ENCODE data around the gene REXO5. TPM values are rescaled to one million over a fixed set of nuclear protein-coding genes. Genes with fewer than 3 reads are reported as not detected.
A peak's percentile ranks its signal among the peaks of the same experiment; 100 is the strongest.

Gene REXO5
- total and polyA plus RNA-seq, 2 of the 13 experiments (the other 11 are each of a cell fraction or from before 2014, with no cell fraction given) = 5.9 to 13.1 TPM

- TF ChIP-seq ZBTB7A (CRISPR knock-in tag; IDR thresholded peaks at IDR 0.05) (no peak), ZNF883 (CRISPR knock-in tag; IDR thresholded peaks at IDR 0.05; ENCODE audit: not compliant biosample characterization) (peak; percentile 83), ZNF709 (CRISPR knock-in tag; IDR thresholded peaks at IDR 0.05) (no peak), ZNF788 (CRISPR knock-in tag; IDR thresholded peaks at IDR 0.05; ENCODE audit: borderline replicate concordance) (peak; percentile 71; the same call in 1 of the 2 replicates), ZNF879 (CRISPR knock-in tag; IDR thresholded peaks at IDR 0.05) (no peak), ZNF207 (IDR thresholded peaks at IDR 0.05; ENCODE audit: borderline replicate concordance) (peak; percentile 13; the same call in 1 of the 2 replicates), ZNF142 (CRISPR knock-in tag; IDR thresholded peaks at IDR 0.05) (no peak), ZNF724P (CRISPR knock-in tag; IDR thresholded peaks at IDR 0.05; ENCODE audit: borderline replicate concordance) (peak; percentile 49; the same call in 1 of the 2 replicates), CERS6 (CRISPR knock-in tag; IDR thresholded peaks at IDR 0.05) (no peak), ZNF468 (CRISPR knock-in tag; IDR thresholded peaks at IDR 0.05) (0 out of 2 replicates have a peak, but pooled peaks have one; percentile 48), ZNF263 (CRISPR knock-in tag; IDR thresholded peaks at IDR 0.05) (no peak), ZNF143 (CRISPR knock-in tag; IDR thresholded peaks at IDR 0.05) (no peak), ZNF501 (CRISPR knock-in tag; IDR thresholded peaks at IDR 0.05) (peak; percentile 16; the same call in 1 of the 2 replicates), NCOA2 (CRISPR knock-in tag; IDR thresholded peaks at IDR 0.05) (no peak), ZNF10 (CRISPR knock-in tag; IDR thresholded peaks at IDR 0.05; ENCODE audit: borderline replicate concordance, low read depth) (no peak), NR2F6 (IDR thresholded peaks at IDR 0.05) (no peak), NR2F6 (CRISPR knock-in tag; IDR thresholded peaks at IDR 0.05) (no peak), SAFB2 (CRISPR knock-in tag; IDR thresholded peaks at IDR 0.05; ENCODE audit: borderline replicate concordance, low read depth) (no peak), SRY (CRISPR knock-in tag; IDR thresholded peaks at IDR 0.05) (no peak; the same call in 1 of the 2 replicates), ZNF44 (CRISPR knock-in tag; IDR thresholded peaks at IDR 0.05) (no peak)
- TF ChIP-seq, protein P1, sequence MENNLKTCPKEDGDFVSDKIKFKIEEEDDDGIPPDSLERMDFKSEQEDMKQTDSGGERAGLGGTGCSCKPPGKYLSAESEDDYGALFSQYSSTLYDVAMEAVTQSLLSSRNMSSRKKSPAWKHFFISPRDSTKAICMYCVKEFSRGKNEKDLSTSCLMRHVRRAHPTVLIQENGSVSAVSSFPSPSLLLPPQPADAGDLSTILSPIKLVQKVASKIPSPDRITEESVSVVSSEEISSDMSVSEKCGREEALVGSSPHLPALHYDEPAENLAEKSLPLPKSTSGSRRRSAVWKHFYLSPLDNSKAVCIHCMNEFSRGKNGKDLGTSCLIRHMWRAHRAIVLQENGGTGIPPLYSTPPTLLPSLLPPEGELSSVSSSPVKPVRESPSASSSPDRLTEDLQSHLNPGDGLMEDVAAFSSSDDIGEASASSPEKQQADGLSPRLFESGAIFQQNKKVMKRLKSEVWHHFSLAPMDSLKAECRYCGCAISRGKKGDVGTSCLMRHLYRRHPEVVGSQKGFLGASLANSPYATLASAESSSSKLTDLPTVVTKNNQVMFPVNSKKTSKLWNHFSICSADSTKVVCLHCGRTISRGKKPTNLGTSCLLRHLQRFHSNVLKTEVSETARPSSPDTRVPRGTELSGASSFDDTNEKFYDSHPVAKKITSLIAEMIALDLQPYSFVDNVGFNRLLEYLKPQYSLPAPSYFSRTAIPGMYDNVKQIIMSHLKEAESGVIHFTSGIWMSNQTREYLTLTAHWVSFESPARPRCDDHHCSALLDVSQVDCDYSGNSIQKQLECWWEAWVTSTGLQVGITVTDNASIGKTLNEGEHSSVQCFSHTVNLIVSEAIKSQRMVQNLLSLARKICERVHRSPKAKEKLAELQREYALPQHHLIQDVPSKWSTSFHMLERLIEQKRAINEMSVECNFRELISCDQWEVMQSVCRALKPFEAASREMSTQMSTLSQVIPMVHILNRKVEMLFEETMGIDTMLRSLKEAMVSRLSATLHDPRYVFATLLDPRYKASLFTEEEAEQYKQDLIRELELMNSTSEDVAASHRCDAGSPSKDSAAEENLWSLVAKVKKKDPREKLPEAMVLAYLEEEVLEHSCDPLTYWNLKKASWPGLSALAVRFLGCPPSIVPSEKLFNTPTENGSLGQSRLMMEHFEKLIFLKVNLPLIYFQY (CRISPR knock-in tag; IDR thresholded peaks at IDR 0.05; ENCODE audit: borderline replicate concordance) = peak; percentile 57; the same call in 1 of the 2 replicates
Observed at GRCh38 chr16:20774703-20775362, 31.5 kb upstream of the REXO5 start (continued).

Measured in HepG2 (cell line).